ENCODE measurements around the gene RNF208. TPM values are rescaled to one million over a fixed set of nuclear protein-coding genes. Genes with fewer than 3 reads are reported as not detected.
A peak's percentile ranks its signal among the peaks of the same experiment; 100 is the strongest.

Gene RNF208
- total RNA-seq, 1 donor from 2014 or later: 12.1 TPM

GRCh38 chr9:137193771-137194170 lies 28.3 kb downstream of the RNF208 start:
- Mint-ChIP-seq H3K4me1 (ENCODE audit: unreplicated experiment) (peaks cover 7% of the 10 kb centered on the region), H3K27me3 (no peaks in the 10 kb centered on the region), H3K27ac (no peak overlapping the region), H3K9me3 (no peaks in the 10 kb centered on the region), H3K4me3 (no peak overlapping the region), H3K36me3 (no peaks in the 10 kb centered on the region)
- no peak for TF ChIP-seq CTCF (conservative IDR thresholded peaks at IDR 0.05)
- DNase-seq (ENCODE audit: extremely low spot score, unreplicated experiment): no peak

GRCh38 chr9:137192859-137193258 lies 29.2 kb downstream of the RNF208 start:
- Mint-ChIP-seq H3K4me1 (ENCODE audit: unreplicated experiment) (peaks cover 7% of the 10 kb centered on the region), H3K36me3 (no peaks in the 10 kb centered on the region), H3K27ac (no peak overlapping the region), H3K9me3 (no peaks in the 10 kb centered on the region), H3K4me3 (no peak overlapping the region), H3K27me3 (no peaks in the 10 kb centered on the region)
- no peak for TF ChIP-seq CTCF (conservative IDR thresholded peaks at IDR 0.05)
- DNase-seq (ENCODE audit: extremely low spot score, unreplicated experiment): no peak

GRCh38 chr9:137192448-137192780 lies 29.6 kb downstream of the RNF208 start:
- H3K27ac Mint-ChIP-seq: no peak overlapping the region
- H3K4me1 Mint-ChIP-seq (ENCODE audit: unreplicated experiment): peaks cover 7% of the 10 kb centered on the region
- H3K9me3 Mint-ChIP-seq: no peaks in the 10 kb centered on the region
- H3K36me3 Mint-ChIP-seq: no peaks in the 10 kb centered on the region
- DNase-seq (ENCODE audit: extremely low spot score, unreplicated experiment): no peak
- no peak overlapping the region for H3K4me3 Mint-ChIP-seq
- no peaks in the 10 kb centered on the region for H3K27me3 Mint-ChIP-seq
- TF ChIP-seq CTCF (conservative IDR thresholded peaks at IDR 0.05): no peak

- DNase-seq (ENCODE audit: extremely low spot score, unreplicated experiment): no peak
- no peak overlapping the region for H3K27ac Mint-ChIP-seq
- peaks cover 9% of the 10 kb centered on the region for H3K4me1 Mint-ChIP-seq (ENCODE audit: unreplicated experiment)
- H3K36me3 Mint-ChIP-seq: no peaks in the 10 kb centered on the region
- no peak overlapping the region for H3K4me3 Mint-ChIP-seq
- no peaks in the 10 kb centered on the region for H3K9me3 Mint-ChIP-seq
- H3K27me3 Mint-ChIP-seq: no peaks in the 10 kb centered on the region
- TF ChIP-seq CTCF (conservative IDR thresholded peaks at IDR 0.05): no peak
Observed at GRCh38 chr9:137191691-137192447, 30.2 kb downstream of the RNF208 start.

GRCh38 chr9:137191245-137191644 lies 30.8 kb downstream of the RNF208 start:
- Mint-ChIP-seq H3K27me3 (no peaks in the 10 kb centered on the region), H3K4me3 (peak overlapping the region; percentile 83), H3K4me1 (ENCODE audit: unreplicated experiment) (peaks cover 12% of the 10 kb centered on the region), H3K36me3 (no peaks in the 10 kb centered on the region), H3K27ac (peak overlapping the region; percentile 99), H3K9me3 (no peaks in the 10 kb centered on the region)
- DNase-seq (ENCODE audit: extremely low spot score, unreplicated experiment): no peak
- no peak for TF ChIP-seq CTCF (conservative IDR thresholded peaks at IDR 0.05)

Measured in type B pancreatic cell (in vitro differentiated cells).